HepG2 (cell line): Measurements from ENCODE around the gene UGT2A2.

Source experiments
- PHB2 ChIP-seq: fragments of 450-650 bp; IDR thresholded peaks from 2 replicates; pipeline ENCODE4 v1.6.1; 2018; ENCODE audit not compliant: partially characterized antibody
- RERE ChIP-seq: IDR thresholded peaks from 2 replicates; pipeline ENCODE4 v1.6.1; 2016; ENCODE audit warnings: low read depth, missing genetic modification reagents, missing compliant biosample characterization
- SMARCE1 ChIP-seq: fragments of 450-650 bp; IDR thresholded peaks from 2 replicates; pipeline ENCODE4 v1.6.1; 2017; ENCODE audit warnings: borderline replicate concordance
- ZBTB43 ChIP-seq: sonication (generic); formaldehyde crosslinking; conservative IDR thresholded peaks from 2 replicates; pipeline ENCODE4 v1.4.0; 2020; ENCODE audit warnings: missing genetic modification reagents
- ZNF619 ChIP-seq: sonication (generic); formaldehyde crosslinking; IDR thresholded peaks from 2 replicates; pipeline ENCODE4 v1.4.0; 2020; ENCODE audit warnings: mild to moderate bottlenecking, missing genetic modification reagents
- TF ChIP-seq, protein P1 (sequence below): IDR thresholded peaks from 2 replicates; pipeline ENCODE4 v1.6.1; 2016; ENCODE audit warnings: low read depth, control low read depth
- TF ChIP-seq, protein P2 (sequence below): sonication (generic); formaldehyde crosslinking; IDR thresholded peaks from 2 replicates; pipeline ENCODE4 v1.5.0; 2020; ENCODE audit warnings: mild to moderate bottlenecking, missing genetic modification reagents, moderate library complexity

GRCh38 chr4:69656653-69657158 lies 17.3 kb upstream of the UGT2A2 start:
- TF ChIP-seq, protein P1, sequence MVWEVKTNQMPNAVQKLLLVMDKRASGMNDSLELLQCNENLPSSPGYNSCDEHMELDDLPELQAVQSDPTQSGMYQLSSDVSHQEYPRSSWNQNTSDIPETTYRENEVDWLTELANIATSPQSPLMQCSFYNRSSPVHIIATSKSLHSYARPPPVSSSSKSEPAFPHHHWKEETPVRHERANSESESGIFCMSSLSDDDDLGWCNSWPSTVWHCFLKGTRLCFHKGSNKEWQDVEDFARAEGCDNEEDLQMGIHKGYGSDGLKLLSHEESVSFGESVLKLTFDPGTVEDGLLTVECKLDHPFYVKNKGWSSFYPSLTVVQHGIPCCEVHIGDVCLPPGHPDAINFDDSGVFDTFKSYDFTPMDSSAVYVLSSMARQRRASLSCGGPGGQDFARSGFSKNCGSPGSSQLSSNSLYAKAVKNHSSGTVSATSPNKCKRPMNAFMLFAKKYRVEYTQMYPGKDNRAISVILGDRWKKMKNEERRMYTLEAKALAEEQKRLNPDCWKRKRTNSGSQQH (CRISPR knock-in tag) = no peak
- TF ChIP-seq PHB2 (no peak), SMARCE1 (no peak), ZNF619 (CRISPR knock-in tag) (no peak), ZBTB43 (CRISPR knock-in tag) (no peak), RERE (CRISPR knock-in tag) (no peak)
- TF ChIP-seq, protein P2, sequence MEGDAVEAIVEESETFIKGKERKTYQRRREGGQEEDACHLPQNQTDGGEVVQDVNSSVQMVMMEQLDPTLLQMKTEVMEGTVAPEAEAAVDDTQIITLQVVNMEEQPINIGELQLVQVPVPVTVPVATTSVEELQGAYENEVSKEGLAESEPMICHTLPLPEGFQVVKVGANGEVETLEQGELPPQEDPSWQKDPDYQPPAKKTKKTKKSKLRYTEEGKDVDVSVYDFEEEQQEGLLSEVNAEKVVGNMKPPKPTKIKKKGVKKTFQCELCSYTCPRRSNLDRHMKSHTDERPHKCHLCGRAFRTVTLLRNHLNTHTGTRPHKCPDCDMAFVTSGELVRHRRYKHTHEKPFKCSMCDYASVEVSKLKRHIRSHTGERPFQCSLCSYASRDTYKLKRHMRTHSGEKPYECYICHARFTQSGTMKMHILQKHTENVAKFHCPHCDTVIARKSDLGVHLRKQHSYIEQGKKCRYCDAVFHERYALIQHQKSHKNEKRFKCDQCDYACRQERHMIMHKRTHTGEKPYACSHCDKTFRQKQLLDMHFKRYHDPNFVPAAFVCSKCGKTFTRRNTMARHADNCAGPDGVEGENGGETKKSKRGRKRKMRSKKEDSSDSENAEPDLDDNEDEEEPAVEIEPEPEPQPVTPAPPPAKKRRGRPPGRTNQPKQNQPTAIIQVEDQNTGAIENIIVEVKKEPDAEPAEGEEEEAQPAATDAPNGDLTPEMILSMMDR (CRISPR knock-in tag) = no peak
